ENCODE measurements around the gene ZBTB40.

ZBTB40 gene

DNA sequence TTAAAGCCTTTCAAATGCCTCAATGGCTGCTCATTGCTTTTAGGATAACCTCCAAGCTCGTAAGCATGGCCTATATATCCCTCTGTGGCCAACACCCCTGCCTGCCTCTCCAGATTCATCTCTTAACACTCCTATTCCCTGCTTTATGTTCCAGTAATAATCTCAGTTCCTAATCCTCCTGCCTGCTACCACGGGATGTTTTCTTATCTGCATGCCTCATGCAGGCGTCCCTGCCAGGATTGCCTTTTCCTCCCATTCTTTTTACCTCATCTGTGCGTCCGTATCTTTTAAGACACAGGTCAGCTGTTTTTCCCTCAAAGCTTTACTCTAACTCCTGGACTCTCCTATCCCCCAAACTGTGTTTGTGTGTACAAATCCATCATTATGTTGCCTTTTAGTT, 36.1 kb downstream of the ZBTB40 start:
- Histone ChIP-seq H3K4me2 (ENCODE audit: low read depth, low read length, poor library complexity, severe bottlenecking) (no peak overlapping the region), H3F3A (ENCODE audit: insufficient read depth) (no peaks in the 10 kb centered on the region), H3K27ac (ENCODE audit: low read depth, low read length) (no peak overlapping the region), H3K4me3 (ENCODE audit: insufficient read depth, low read length, poor library complexity, severe bottlenecking) (no peak overlapping the region), H3K9me3 (ENCODE audit: insufficient read depth, low read length) (no peaks in the 10 kb centered on the region), H2AFZ (ENCODE audit: low read depth, low read length, severe bottlenecking) (no peak overlapping the region), H3K27me3 (ENCODE audit: low read length) (no peaks in the 10 kb centered on the region), H4K20me1 (ENCODE audit: low read depth, low read length) (peaks cover 3% of the 10 kb centered on the region), H3K36me3 (ENCODE audit: low read length) (no peaks in the 10 kb centered on the region), H3K79me2 (ENCODE audit: insufficient read depth, low read length) (peaks cover 27% of the 10 kb centered on the region), H3K9me2 (replicated peaks; ENCODE audit: insufficient read depth, low read length) (no peaks in the 10 kb centered on the region), H3K9ac (ENCODE audit: low read length) (no peak overlapping the region)
- TF ChIP-seq EZH2phosphoT487 (conservative IDR thresholded peaks at IDR 0.05; ENCODE audit: low read length): no peak
- TF ChIP-seq, protein P1, sequence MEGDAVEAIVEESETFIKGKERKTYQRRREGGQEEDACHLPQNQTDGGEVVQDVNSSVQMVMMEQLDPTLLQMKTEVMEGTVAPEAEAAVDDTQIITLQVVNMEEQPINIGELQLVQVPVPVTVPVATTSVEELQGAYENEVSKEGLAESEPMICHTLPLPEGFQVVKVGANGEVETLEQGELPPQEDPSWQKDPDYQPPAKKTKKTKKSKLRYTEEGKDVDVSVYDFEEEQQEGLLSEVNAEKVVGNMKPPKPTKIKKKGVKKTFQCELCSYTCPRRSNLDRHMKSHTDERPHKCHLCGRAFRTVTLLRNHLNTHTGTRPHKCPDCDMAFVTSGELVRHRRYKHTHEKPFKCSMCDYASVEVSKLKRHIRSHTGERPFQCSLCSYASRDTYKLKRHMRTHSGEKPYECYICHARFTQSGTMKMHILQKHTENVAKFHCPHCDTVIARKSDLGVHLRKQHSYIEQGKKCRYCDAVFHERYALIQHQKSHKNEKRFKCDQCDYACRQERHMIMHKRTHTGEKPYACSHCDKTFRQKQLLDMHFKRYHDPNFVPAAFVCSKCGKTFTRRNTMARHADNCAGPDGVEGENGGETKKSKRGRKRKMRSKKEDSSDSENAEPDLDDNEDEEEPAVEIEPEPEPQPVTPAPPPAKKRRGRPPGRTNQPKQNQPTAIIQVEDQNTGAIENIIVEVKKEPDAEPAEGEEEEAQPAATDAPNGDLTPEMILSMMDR (IDR thresholded peaks at IDR 0.05; ENCODE audit: insufficient read depth, low read length, poor library complexity, severe bottlenecking): no peak

DNA sequence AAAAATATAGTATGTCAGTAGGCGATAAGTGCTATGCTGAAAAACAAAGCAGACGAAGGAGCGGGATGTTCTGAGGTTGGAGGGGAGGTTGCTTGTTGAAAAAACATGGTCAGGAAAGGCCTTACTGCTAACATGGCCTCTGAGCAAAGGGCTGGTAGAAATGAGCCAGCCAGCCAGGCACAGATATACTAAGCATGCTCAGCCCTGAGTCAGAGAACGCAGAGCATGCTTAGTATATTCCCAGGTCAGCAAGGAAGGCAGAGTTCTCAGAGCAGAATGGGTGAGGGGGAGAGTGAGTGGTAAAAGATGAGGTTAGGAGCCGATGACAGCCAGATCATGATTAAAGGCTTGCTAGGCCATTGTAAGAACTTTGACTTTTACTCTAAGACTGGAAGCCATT, 36.7 kb downstream of the ZBTB40 start:
- H3F3A ChIP-seq (ENCODE audit: insufficient read depth): no peaks in the 10 kb centered on the region
- no peak overlapping the region for H3K27ac ChIP-seq (ENCODE audit: low read depth, low read length)
- no peak overlapping the region for H3K4me2 ChIP-seq (ENCODE audit: low read depth, low read length, poor library complexity, severe bottlenecking)
- no peak overlapping the region for H3K9ac ChIP-seq (ENCODE audit: low read length)
- H3K9me2 ChIP-seq (replicated peaks; ENCODE audit: insufficient read depth, low read length): no peaks in the 10 kb centered on the region
- no peaks in the 10 kb centered on the region; the same call in 1 of the 2 replicates for H4K20me1 ChIP-seq (ENCODE audit: low read depth, low read length)
- H3K4me3 ChIP-seq (ENCODE audit: insufficient read depth, low read length, poor library complexity, severe bottlenecking): no peak overlapping the region
- H3K27me3 ChIP-seq (ENCODE audit: low read length): no peaks in the 10 kb centered on the region
- no peaks in the 10 kb centered on the region for H3K36me3 ChIP-seq (ENCODE audit: low read length)
- TF ChIP-seq EZH2phosphoT487 (conservative IDR thresholded peaks at IDR 0.05; ENCODE audit: low read length): no peak
- TF ChIP-seq, protein P1 (IDR thresholded peaks at IDR 0.05; ENCODE audit: insufficient read depth, low read length, poor library complexity, severe bottlenecking): no peak
- peaks cover 27% of the 10 kb centered on the region for H3K79me2 ChIP-seq (ENCODE audit: insufficient read depth, low read length)
- H2AFZ ChIP-seq (ENCODE audit: low read depth, low read length, severe bottlenecking): no peak overlapping the region
- no peaks in the 10 kb centered on the region for H3K9me3 ChIP-seq (ENCODE audit: insufficient read depth, low read length)

- Histone ChIP-seq H4K20me1 (ENCODE audit: low read depth, low read length) (no peaks in the 10 kb centered on the region; the same call in 1 of the 2 replicates), H3K27me3 (ENCODE audit: low read length) (no peaks in the 10 kb centered on the region)
Measured at GRCh38 chr1:22489278-22489677, 37.6 kb downstream of the ZBTB40 start.

More at GRCh38 chr1:22489278-22489677, 37.6 kb downstream of the ZBTB40 start:
- Histone ChIP-seq H3K9me2 (replicated peaks; ENCODE audit: insufficient read depth, low read length) (no peaks in the 10 kb centered on the region), H3K9ac (ENCODE audit: low read length) (no peak overlapping the region), H3F3A (ENCODE audit: insufficient read depth) (no peaks in the 10 kb centered on the region), H3K4me3 (ENCODE audit: insufficient read depth, low read length, poor library complexity, severe bottlenecking) (no peak overlapping the region), H3K4me2 (ENCODE audit: low read depth, low read length, poor library complexity, severe bottlenecking) (no peak overlapping the region), H3K79me2 (ENCODE audit: insufficient read depth, low read length) (peaks cover 20% of the 10 kb centered on the region), H3K36me3 (ENCODE audit: low read length) (no peaks in the 10 kb centered on the region), H2AFZ (ENCODE audit: low read depth, low read length, severe bottlenecking) (no peak overlapping the region), H3K9me3 (ENCODE audit: insufficient read depth, low read length) (no peaks in the 10 kb centered on the region), H3K27ac (ENCODE audit: low read depth, low read length) (no peak overlapping the region)
- TF ChIP-seq, protein P1 (IDR thresholded peaks at IDR 0.05; ENCODE audit: insufficient read depth, low read length, poor library complexity, severe bottlenecking): no peak
- TF ChIP-seq EZH2phosphoT487 (conservative IDR thresholded peaks at IDR 0.05; ENCODE audit: low read length): no peak
